Large intestine (tissue), 3 donors: ENCODE data around the gene MSANTD2. TPM values are rescaled to one million over a fixed set of nuclear protein-coding genes. Genes with fewer than 3 reads are reported as not detected.

Experiments used
- DNase-seq, 2 donors: peaks; one replicate each; pipeline versions ENCODE4 v3.0.0 to v3.0.0-alpha.2; 2013
- H3K27ac ChIP-seq: one replicate; pipeline ENCODE4 v1.5.1; 2013; ENCODE audit warnings: low read length
- H3K27me3 ChIP-seq: 2 replicates; pipeline ENCODE4 v1.6.1; 2013; ENCODE audit warnings: low read length; ENCODE audit not compliant: control insufficient read depth, insufficient read depth
- H3K36me3 ChIP-seq: 2 replicates; pipeline ENCODE4 v1.6.1; 2013; ENCODE audit warnings: low read length; ENCODE audit not compliant: control insufficient read depth, insufficient read depth
- H3K4me1 ChIP-seq: one replicate; pipeline ENCODE4 v1.6.1; 2013; ENCODE audit warnings: low read length; ENCODE audit not compliant: control insufficient read depth, insufficient read depth
- H3K4me3 ChIP-seq: one replicate; pipeline ENCODE4 v1.5.1; 2013; ENCODE audit warnings: low read length
- H3K9me3 ChIP-seq: one replicate; pipeline ENCODE4 v1.6.1; 2013; ENCODE audit warnings: mild to moderate bottlenecking, low read depth, low read length, moderate library complexity; ENCODE audit not compliant: control insufficient read depth
- WGBS: methylation state at CpG from one replicate; pipeline ENCODE4 v1.1.5; 2013; ENCODE audit warnings: low lambda C conversion rate; ENCODE audit not compliant: insufficient coverage; 5-methylcytosine and 5-hydroxymethylcytosine counted together
- polyA plus RNA-seq: library from polyadenylated mRNA; unstranded; fragments of 120-200 nt; gene quantifications from one replicate; pipeline ENCODE4 v1.2.1, GENCODE V29; 2013

Gene MSANTD2
- polyA plus RNA-seq, 1 donor, result 23.2 TPM

DNA sequence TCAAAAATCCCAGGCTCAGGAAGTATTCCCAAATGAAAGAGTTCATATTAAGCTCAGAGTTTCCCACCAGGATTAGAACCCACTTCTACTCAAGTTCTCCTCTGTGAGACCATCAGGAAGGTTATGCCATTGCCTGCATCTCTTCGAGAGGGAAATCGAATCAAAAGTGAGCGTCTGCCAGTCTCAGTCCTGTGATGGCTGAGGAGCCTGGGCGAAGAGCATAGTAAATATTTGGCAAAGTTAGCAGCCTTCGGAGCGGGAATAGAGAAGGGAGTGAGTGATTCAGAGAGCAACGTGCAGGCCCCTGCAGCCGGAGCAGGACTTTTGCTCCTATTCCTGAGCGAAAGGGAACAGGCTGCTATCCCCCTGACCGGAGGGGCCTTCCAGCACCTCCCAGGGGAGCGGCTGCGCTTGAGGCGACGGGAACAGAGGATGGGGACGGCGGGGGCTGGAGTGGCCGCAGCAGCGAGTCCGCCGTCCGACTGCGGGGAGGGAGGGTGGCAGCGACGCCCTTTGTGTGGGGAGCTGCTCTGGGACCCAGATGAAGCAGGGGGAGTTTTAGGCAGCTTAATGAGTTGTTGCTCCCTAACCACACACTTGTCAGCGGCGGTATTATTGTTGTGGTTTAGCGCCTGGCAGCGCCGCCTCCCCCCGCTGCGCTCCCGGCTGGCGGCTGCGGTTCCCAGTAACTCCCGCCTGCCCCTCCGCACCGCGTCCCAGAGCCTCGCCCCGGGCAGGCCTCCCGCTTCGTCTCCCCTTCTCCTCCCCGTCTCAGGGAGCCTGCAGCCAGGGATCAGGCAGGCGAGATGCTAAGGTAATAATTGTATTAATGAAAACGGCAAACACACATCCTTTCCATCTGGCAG is 82.2 kb downstream of the MSANTD2 start:
- DNase-seq, result no peak
- no peaks in the 10 kb centered on the region for H3K4me1 ChIP-seq
- H3K4me3 ChIP-seq, result peak overlapping the region; percentile 10
- H3K9me3 ChIP-seq, result no peaks in the 10 kb centered on the region
- peaks cover 67% of the 10 kb centered on the region for H3K27me3 ChIP-seq
- no peak overlapping the region for H3K27ac ChIP-seq
- 0% methylated on average over 1 of the region's 45 CpGs for WGBS
- no peaks in the 10 kb centered on the region for H3K36me3 ChIP-seq

- no peak overlapping the region for H3K4me3 ChIP-seq
Observed at GRCh38 chr11:124717421-124717785, 82.8 kb downstream of the MSANTD2 start.

DNA sequence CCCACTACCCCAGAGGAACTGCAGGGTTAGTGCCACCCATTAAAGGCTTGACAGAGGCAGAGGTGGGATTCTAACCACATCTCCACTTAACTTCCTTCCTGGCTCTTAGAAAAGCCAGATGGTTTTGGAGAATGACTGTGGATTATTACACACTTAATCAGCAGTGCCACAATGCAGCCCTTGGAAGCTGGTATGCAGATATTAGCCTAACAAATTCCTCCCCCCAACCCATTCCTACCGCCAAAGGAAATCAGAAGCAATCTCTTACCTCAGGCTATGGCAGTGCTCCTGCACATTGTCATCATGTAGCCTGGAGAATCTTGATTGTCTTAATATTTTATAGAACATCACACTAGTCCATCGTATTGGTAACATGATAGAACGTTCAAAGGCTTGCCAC is 83.6 kb downstream of the MSANTD2 start:
- H3K4me1 ChIP-seq, result no peaks in the 10 kb centered on the region
- DNase-seq, result no peak
- H3K36me3 ChIP-seq, result no peaks in the 10 kb centered on the region
- no peak overlapping the region for H3K27ac ChIP-seq
- H3K9me3 ChIP-seq, result no peaks in the 10 kb centered on the region
- H3K27me3 ChIP-seq, result peaks cover 56% of the 10 kb centered on the region
- no CpG with 5 or more reads among the region's 3 CpGs for WGBS
- H3K4me3 ChIP-seq, result no peak overlapping the region

More at GRCh38 chr11:124717421-124717785, 82.8 kb downstream of the MSANTD2 start:
- H3K36me3 ChIP-seq, result no peaks in the 10 kb centered on the region
- no peak for DNase-seq
- H3K27me3 ChIP-seq, result peaks cover 63% of the 10 kb centered on the region
- no peak overlapping the region for H3K27ac ChIP-seq
- no peaks in the 10 kb centered on the region for H3K9me3 ChIP-seq
- WGBS, result no CpG with 5 or more reads among the region's 7 CpGs
- H3K4me1 ChIP-seq, result no peaks in the 10 kb centered on the region

Other genes starting within 250 kb of the MSANTD2 start
- gene OR8A1, start 230.4 kb downstream of the MSANTD2 start, polyA plus RNA-seq, result not detected
- 0.03 TPM for gene PANX3, start 189.0 kb downstream of the MSANTD2 start, polyA plus RNA-seq
- 45.3 TPM for gene TBRG1, start 177.5 kb downstream of the MSANTD2 start, polyA plus RNA-seq
- 48.1 TPM for gene SIAE, start 126.7 kb downstream of the MSANTD2 start, polyA plus RNA-seq
- 7.4 TPM for gene SPA17, start 126.5 kb downstream of the MSANTD2 start, polyA plus RNA-seq
- gene NRGN, start 60.5 kb downstream of the MSANTD2 start, polyA plus RNA-seq, result 2.1 TPM
- gene VSIG2, start 48.2 kb downstream of the MSANTD2 start, polyA plus RNA-seq, result 5.0 TPM
- gene ESAM, start 38.1 kb downstream of the MSANTD2 start, polyA plus RNA-seq, result 15.0 TPM
- 17.3 TPM for gene ROBO3, start 65.0 kb upstream of the MSANTD2 start, polyA plus RNA-seq
- 5.1 TPM for gene ROBO4, start 97.5 kb upstream of the MSANTD2 start, polyA plus RNA-seq
- not detected for gene HEPN1, start 118.8 kb upstream of the MSANTD2 start, polyA plus RNA-seq
- gene HEPACAM, start 135.6 kb upstream of the MSANTD2 start, polyA plus RNA-seq, result 0.04 TPM
- gene CCDC15, start 153.8 kb upstream of the MSANTD2 start, polyA plus RNA-seq, result 2.5 TPM